HG02840 (cell line): Measurements from ENCODE around the gene TMPRSS11E.
"Not testable (repeated sequence)": the region's sequence is repeated elsewhere in the genome, so short reads cannot be mapped to it uniquely, and the experiment has no call there.

ENCODE experiments used
- ATAC-seq: cut with Tn5 transposase; IDR thresholded peaks from one replicate; pipeline ENCODE4 v1.9.1; 2021; ENCODE audit warnings: mild to moderate bottlenecking, moderate library complexity, moderate number of reproducible peaks; ENCODE audit not compliant: unreplicated experiment, low FRiP score

Gene TMPRSS11E

DNA sequence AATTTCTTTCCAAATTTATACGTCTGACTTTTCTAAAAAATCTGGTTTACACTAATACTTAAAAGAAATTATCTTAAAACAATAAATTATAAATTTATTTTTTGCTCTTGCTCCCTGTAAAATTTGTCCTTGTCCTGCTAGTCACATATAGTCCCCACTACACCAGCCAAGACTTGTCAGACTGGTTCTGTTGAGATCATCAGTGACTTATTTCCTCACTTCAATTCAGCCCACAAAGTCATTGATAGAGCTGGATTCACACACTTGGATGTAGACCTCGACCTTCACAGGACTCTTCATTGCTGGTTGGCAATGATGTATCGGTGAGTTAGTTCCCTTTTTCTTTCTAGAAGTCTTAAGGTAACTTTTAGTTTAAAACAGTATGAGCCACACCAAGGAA lies at the start of gene TMPRSS11E:
Gene TMPRSS11E (plus strand): TSS at position 263 of the 400 bp plus-strand sequence. CDS start 50 bp downstream, at position 313.
- no peak for ATAC-seq

GRCh38 chr4:68399306-68399705 lies 48.0 kb upstream of the TMPRSS11E start:
- no peak for ATAC-seq

GRCh38 chr4:68401231-68401630 lies 46.0 kb upstream of the TMPRSS11E start:
- no peak for ATAC-seq

GRCh38 chr4:68404153-68404552 lies 43.1 kb upstream of the TMPRSS11E start:
- ATAC-seq = no peak

- not testable (repeated sequence) for ATAC-seq
Measured at GRCh38 chr4:68405718-68406478, 41.4 kb upstream of the TMPRSS11E start.

DNA sequence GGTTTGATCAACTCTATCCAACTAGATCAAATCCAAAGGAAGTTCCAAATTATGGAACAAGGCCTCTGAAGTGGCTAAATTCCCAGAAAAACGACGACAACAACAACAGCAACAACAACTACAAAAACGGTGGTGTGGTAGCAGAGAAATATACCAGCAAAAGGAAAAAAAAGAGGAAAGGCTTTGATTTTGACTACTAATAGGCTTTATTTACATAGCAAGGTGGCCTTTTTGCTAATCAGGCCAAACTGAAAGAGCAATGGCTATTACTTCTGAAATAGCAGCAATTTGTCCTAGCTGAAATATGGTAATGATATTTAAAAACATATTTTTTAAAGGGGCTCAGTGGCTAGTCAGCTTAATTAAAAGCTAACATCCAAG lies 40.8 kb upstream of the TMPRSS11E start:
- no peak for ATAC-seq

DNA sequence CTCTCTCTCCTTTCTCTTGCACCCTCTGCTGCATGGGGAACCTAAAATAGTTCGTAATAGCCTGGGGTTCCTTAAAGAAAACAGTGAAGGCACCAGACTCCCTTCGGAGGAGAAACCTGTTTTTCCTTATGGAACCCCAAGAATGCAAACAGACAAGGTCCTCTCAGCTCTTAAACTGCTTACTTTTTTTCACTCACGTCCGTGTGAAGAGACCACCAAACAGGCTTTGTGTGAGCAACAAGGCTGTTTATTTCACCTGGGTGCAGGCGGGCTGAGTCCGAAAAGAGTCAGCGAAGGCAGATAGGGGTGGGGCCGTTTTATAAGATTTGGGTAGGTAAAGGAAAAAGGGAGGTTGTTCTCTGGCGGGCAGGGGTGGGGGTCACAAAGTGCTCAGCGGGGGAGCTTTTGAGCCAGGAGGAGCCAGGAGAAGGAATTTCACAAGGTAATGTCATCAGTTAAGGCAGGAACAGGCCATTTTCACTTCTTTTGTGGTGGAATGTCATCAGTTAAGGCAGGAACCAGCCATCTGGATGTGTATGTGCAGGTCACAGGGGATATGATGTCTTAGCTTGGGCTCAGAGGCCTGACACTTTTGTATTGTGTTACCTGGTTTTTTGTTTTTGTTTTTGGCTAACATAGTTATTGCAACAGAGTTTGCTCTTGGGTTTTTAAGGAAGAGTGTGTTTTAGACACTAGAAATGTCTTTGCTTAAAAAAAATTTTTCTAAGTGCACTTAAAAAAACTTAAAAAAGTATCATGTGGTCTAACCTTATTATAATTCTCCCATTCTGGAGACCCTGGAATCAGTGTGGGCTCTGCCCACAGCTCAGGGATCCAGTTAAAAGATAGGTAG lies 40.0 kb upstream of the TMPRSS11E start:
- not testable (repeated sequence) for ATAC-seq

DNA sequence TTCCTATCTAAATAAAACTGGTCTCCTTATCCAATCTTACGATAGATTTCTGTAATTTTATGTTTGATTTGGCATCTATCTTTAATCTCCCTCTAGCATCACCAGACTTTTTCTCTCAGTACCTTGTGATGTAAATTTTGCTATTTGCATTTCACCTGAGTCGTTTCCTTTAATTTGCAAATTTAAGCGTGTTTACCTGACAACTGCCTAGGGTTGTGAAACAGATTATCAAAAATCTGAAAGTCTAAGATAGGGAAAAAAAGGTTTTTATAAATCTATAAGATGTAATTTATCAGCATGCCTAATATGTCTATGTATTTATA lies 39.4 kb upstream of the TMPRSS11E start:
- ATAC-seq = no peak

DNA sequence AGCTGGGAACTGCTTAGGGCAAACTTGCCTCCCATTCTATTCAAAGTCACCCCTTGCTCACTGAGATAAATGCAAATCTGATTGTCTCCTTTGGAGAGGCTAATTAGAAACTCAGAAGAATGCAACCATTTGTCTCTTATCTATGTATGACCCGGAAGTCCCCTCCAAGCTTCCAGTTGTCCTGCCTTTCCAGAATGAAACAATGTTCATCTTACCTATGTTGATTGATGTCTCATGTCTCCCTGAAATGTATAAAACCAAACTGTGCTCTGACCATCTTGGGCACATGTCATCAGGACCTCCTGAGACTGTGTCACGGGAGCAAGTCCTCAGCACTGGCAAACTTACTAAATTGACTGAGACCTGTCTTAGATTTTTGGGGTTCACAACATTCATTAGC lies 37.1 kb upstream of the TMPRSS11E start:
- no peak for ATAC-seq

DNA sequence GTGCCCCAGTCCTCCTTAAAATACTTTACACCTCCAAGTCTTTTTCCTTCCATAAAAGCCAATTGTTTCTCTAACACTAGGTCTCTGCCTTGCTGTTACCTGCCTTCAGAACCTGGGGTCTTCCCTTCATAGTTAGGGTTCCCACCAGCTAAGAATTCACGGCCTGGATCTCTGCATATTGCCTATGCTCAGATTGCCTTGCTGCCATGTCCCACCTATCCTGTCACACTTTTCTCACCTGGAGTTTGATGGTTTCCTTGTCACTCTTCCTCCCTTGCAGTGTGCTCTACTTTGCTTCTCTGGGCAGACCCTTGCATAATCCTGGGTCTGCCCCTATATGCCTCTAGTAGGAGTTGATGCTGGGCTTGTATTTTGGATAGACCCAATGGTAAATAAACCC lies 36.6 kb upstream of the TMPRSS11E start:
- ATAC-seq = no peak

DNA sequence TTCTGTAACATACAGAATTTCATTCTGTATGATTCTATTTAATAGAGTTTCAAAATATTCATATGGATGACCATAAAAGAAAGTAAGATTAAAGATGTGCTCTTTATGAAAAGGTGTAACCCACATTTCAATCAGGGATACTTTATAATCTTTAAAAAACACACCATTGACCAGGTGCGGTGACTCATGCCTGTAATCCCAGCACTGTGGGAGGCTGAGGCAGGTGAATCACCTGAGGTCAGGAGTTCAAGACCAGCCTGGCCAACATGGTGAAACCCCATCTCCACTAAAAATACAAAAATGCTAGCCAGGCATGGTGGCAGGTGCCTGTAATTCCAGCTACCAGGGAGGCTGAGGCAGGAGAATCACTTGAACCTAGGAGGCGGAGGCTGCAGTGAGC lies 35.2 kb upstream of the TMPRSS11E start:
- ATAC-seq = not testable (repeated sequence)

DNA sequence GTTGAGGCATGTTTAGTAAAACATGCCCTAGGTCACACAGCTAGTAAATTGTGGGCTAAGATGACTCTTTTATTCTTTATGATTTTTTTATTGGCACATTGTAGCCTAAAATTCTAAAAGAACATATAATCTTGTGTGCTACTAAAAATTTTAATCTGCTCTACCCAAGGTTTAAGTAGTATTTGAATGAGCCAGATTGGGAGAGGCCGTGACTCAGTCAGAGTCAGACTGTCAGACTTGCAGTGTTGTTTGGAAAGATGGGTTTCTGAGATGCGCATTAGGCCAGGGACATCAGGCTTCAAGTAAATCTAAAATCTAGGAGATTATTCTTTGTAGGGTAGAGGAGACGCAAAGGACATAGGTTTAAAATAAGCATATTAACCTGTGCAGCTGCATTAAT lies 30.7 kb upstream of the TMPRSS11E start:
- ATAC-seq = no peak

DNA sequence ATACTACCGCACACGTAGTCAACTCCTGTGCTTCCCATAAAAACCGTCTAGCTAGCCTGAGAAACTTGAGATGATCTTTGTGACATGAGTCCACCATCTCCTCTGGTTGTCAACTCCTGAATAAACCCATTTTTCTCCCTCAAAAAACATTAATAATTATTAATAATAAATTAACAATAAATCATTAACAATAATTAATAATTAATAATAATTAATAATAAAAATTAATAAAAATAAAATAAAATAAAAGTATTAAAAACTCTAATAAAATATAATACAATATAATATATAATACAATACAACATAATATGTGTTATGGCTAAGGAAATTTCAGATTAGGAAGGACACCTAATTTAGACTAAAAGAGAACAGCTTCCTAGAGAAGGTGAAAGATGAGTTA lies 20.7 kb upstream of the TMPRSS11E start:
- no peak for ATAC-seq

GRCh38 chr4:68430337-68430736 lies 16.9 kb upstream of the TMPRSS11E start:
- no peak for ATAC-seq

DNA sequence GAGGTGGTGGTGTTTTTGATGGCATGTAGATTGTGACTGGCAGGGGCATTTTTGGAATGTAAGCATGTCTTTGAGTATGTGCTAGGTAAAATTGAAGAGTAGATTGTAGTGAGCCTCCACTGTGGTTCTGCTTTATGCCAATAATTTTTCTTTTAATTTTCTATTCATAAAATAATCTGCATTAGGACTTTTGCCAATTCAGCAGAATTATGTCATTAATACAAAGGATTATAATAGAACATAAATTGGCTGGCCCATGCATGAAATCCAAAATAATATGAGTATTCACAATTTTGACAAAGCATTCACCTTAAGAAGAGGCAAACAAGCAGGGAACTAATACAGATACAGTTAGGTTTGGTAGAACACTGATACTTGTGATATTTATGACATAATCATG lies 14.9 kb upstream of the TMPRSS11E start:
- ATAC-seq = no peak

GRCh38 chr4:68433582-68433981 lies 13.7 kb upstream of the TMPRSS11E start:
- no peak for ATAC-seq

DNA sequence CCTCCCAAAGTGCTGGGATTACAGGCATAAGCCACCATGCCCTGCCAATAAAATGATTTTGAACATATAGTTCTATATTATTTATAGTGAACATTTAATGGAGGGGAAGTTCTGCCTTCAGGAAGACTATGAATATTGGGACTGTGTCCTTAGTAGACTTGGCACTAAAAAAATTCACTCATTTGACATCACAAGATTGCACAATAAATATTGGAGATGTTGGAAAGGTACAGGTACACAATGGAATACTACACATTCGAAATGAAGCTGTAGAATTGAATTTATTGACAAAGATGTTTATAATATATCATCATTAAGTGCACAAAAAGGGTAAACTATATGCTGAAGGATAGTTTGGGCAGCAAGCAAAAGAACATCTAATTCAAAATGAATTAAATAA lies 13.0 kb upstream of the TMPRSS11E start:
- no peak for ATAC-seq

- no peak for ATAC-seq
Measured at GRCh38 chr4:68434836-68435235, 12.4 kb upstream of the TMPRSS11E start.

- no peak for ATAC-seq
Measured at GRCh38 chr4:68445111-68445510, 2.2 kb upstream of the TMPRSS11E start.

DNA sequence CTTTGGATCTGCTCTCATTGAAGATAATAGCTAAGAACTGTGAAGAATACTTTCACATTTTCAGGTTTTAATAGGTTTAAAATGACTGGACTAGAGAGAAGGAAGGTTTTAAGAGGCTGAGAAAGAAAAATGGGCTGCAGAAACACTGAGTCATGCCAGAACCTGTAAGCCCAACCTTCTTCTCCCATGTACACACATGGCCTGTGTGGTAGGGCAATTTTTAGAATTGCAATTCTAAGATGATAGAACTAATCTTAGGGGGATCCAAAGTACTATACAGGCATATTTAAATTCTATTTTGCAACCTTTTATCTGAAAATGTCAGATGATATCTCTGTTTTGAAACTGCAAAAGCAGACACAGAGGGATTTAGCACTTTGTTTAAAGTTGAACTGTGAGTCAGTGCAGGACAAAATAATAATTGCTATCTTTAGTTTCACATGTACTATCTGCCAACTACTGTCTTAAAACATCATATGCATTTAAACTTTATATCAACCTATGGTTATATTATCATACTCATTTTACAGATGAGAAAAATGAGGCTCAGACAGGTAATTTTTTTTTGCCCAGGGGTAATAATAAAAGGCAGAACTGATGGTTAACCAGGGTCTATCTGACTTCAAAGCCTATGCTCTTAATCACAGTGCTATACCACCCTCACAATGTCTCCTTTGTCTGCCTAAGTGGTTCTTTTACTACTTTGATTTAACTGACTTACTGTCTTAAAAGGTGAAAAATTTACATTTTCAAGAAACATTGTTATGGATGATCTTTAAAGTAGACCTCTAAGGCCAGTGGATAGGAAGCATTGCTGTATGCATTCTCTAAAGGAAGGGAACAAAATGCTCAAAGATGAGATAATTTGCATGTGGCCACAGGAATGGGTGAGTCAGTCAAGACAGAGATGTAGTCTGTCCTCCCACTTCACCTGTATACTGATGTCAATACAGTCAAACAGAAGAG lies 4.3 kb downstream of the TMPRSS11E start:
- peak; percentile 71 for ATAC-seq

- no peak for ATAC-seq
Measured at GRCh38 chr4:68460085-68460484, 12.8 kb downstream of the TMPRSS11E start.
